K562 (cell line): Measurements from ENCODE around the gene ZNF593OS. TPM values are rescaled to one million over a fixed set of nuclear protein-coding genes. Genes with fewer than 3 reads are reported as not detected.

Experiments used
- ASH1L ChIP-seq: fragments of 450-650 bp; IDR thresholded peaks from 2 replicates; pipeline ENCODE4 v1.6.1; 2018; ENCODE audit warnings: borderline replicate concordance, mild to moderate bottlenecking, low read depth; ENCODE audit not compliant: partially characterized antibody
- CREB1 ChIP-seq, 2 experiments: sonication (generic) in 1 of 2; formaldehyde crosslinking in 1 of 2; IDR thresholded peaks; 2 replicates each; pipeline versions ENCODE4 v1.6.1 to v1.8.0; 2012 to 2022; ENCODE audit warnings: inconsistent platforms in 1 of 2, mild to moderate bottlenecking in 1 of 2, missing genetic modification reagents in 1 of 2, moderate library complexity in 1 of 2
- NR2C1 ChIP-seq, 2 experiments: fragments of 450-650 bp; IDR thresholded peaks; 2 replicates each; pipeline ENCODE4 v1.6.1; 2017; ENCODE audit warnings: mild to moderate bottlenecking in 2 of 2, antibody characterized with exemption in 1 of 2, inconsistent platforms in 1 of 2, missing compliant biosample characterization in 1 of 2, missing genetic modification characterization in 1 of 2
- PTRF ChIP-seq: fragments of 450-650 bp; IDR thresholded peaks from 2 replicates; pipeline ENCODE4 v1.6.1; 2016; ENCODE audit warnings: mild to moderate bottlenecking, missing genetic modification characterization, missing compliant biosample characterization
- RFX5 ChIP-seq: IDR thresholded peaks from 2 replicates; pipeline ENCODE4 v1.6.1; 2011; ENCODE audit warnings: low read depth, mild to moderate bottlenecking, improper control_type of control experiment, low read length
- SIN3B ChIP-seq: fragments of 450-650 bp; IDR thresholded peaks from 2 replicates; pipeline ENCODE4 v1.6.1; 2017; ENCODE audit warnings: low read depth, mild to moderate bottlenecking, moderate library complexity
- SMAD3 ChIP-seq: fragments of 450-650 bp; formaldehyde crosslinking; conservative IDR thresholded peaks from 2 replicates; pipeline ENCODE4 v1.4.0; 2020; ENCODE audit warnings: mild to moderate bottlenecking
- SRSF1 ChIP-seq: fragments of 200-400 bp; formaldehyde crosslinking; IDR thresholded peaks from 2 replicates; pipeline ENCODE4 v1.6.1; 2017; ENCODE audit warnings: mild to moderate bottlenecking, low read depth, low read length, moderate library complexity
- THRB ChIP-seq: fragments of 450-650 bp; formaldehyde crosslinking; conservative IDR thresholded peaks from 2 replicates; pipeline ENCODE4 v1.4.0; 2022; ENCODE audit warnings: mild to moderate bottlenecking, missing genetic modification characterization
- ZBTB8A ChIP-seq: fragments of 450-650 bp; IDR thresholded peaks from 2 replicates; pipeline ENCODE4 v1.6.1; 2018; ENCODE audit warnings: mild to moderate bottlenecking, moderate library complexity; ENCODE audit not compliant: partially characterized antibody
- ZNF318 ChIP-seq, 2 experiments: fragments of 450-650 bp; IDR thresholded peaks; 2 replicates each; pipeline ENCODE4 v1.6.1; 2016; ENCODE audit warnings: mild to moderate bottlenecking in 2 of 2, borderline replicate concordance in 1 of 2, low read depth in 1 of 2, moderate library complexity in 1 of 2
- ZNF589 ChIP-seq: fragments of 200-800 bp; sonication (Bioruptor generic); IDR thresholded peaks from 2 replicates; pipeline ENCODE4 v1.6.1; 2016; ENCODE audit warnings: low read depth, missing genetic modification characterization, missing compliant biosample characterization
- polyA plus RNA-seq, 8 experiments: library from polyadenylated mRNA; depleted of rRNA in 4 of 8; stranded (reverse) in 5 of 8; unstranded in 3 of 8; fragments of >200 nt; fragmentation: Nextera tagmentation in 2 of 8; fragmentation: Illumina TruSeq in 1 of 8; extraction: Ambion mirVana in 2 of 8; extraction: Trizol in 1 of 8; gene quantifications; 2 replicates each; pipeline versions ENCODE4 v1.2.1 to v1.2.3, GENCODE V29; 2011 to 2014; ENCODE audit warnings: inconsistent platforms in 1 of 8, missing spikeins in 1 of 8
- total RNA-seq, 7 experiments: library from RNA; depleted of rRNA in 6 of 7; stranded (reverse); fragments of >200 nt in 6 of 7; fragmentation: Illumina TruSeq in 2 of 7; extraction: Trizol in 2 of 7; gene quantifications; 2 replicates each; pipeline versions ENCODE4 v1.2.1 to v1.2.3, GENCODE V29; 2011 to 2021; ENCODE audit warnings: low replicate concordance in 1 of 7

ZNF593OS gene
- total and polyA plus RNA-seq, 9 of the 15 experiments (the other 6 are each of a cell fraction or from before 2014, with no cell fraction given) = 0.24 to 0.27 TPM; not detected in 7

GRCh38 chr1:26164036-26164860, 7.4 kb downstream of the ZNF593OS start (continued):
- no peak for TF ChIP-seq ZNF318 (IDR thresholded peaks at IDR 0.05; ENCODE audit: borderline replicate concordance in 1 of 2, low read depth in 1 of 2)
- TF ChIP-seq RFX5 = no peak
- TF ChIP-seq SIN3B = peak; percentile 49; the same call in 1 of the 2 replicates
- TF ChIP-seq SMAD3 = no peak
- no peak for TF ChIP-seq ZBTB8A
- TF ChIP-seq PTRF = no peak
- no peak for TF ChIP-seq NR2C1 (IDR thresholded peaks at IDR 0.05)
- no peak for TF ChIP-seq NR2C1 (tag; IDR thresholded peaks at IDR 0.05)
- no peak for TF ChIP-seq SRSF1
- 0 out of 2 replicates have a peak, but pooled peaks have one; percentile 51 for TF ChIP-seq ZNF589 (CRISPR knock-in tag)
- no peak for TF ChIP-seq THRB (CRISPR knock-in tag)
- no peak for TF ChIP-seq ASH1L
- 0 out of 2 replicates have a peak, but pooled peaks have one; percentile 12 for TF ChIP-seq CREB1 (IDR thresholded peaks at IDR 0.05)
- peak; percentile 19; the same call in 1 of the 2 replicates for TF ChIP-seq CREB1 (CRISPR knock-in tag; IDR thresholded peaks at IDR 0.05)
